ENCODE results near the gene XYLT1. TPM values are rescaled to one million over a fixed set of nuclear protein-coding genes. Genes with fewer than 3 reads are reported as not detected.

XYLT1 gene
- total RNA-seq, 2 experiments from 2014 or later = 7.3 to 8.9 TPM

GRCh38 chr16:17408296-17408695, 62.5 kb downstream of the XYLT1 start:
- intact Hi-C loops (cut with micrococcal nuclease) = no loop called here
- CTCF ChIA-PET = no interaction called here
- DNase-seq = no peak
- Mint-ChIP-seq H3K4me3 (no peak overlapping the region), H3K9me3 (peaks cover 5% of the 10 kb centered on the region), H3K27me3 (no peaks in the 10 kb centered on the region), H3K27ac (no peak overlapping the region), H3K4me1 (ENCODE audit: low read depth) (peaks cover 12% of the 10 kb centered on the region), H3K36me3 (ENCODE audit: low read depth) (peaks cover 3% of the 10 kb centered on the region)
- POLR2A ChIA-PET = no interaction called here
- ATAC-seq = no peak
- no peak for TF ChIP-seq CTCF (IDR thresholded peaks at IDR 0.05)

DNA sequence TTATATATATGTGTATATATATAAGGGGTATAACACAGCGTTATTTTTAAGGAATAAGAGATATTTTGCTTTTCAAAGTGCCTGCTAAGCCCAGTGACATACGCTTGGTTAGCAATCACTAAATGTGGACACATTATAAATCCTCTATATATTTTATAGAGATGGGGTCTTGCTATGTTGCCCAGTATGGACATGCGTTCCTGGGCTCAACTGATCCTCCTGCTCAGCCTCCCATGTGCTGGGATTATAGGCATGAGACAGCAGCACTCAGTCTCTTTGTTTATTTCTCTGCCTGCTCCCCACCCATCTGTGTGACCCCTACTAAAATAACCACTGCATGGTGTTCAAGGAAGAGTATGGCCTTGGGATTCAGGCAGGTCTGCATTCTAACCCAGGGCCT, 63.4 kb downstream of the XYLT1 start:
- Mint-ChIP-seq H3K27ac (no peak overlapping the region), H3K36me3 (ENCODE audit: low read depth) (peaks cover 3% of the 10 kb centered on the region), H3K9me3 (peaks cover 5% of the 10 kb centered on the region), H3K4me3 (no peak overlapping the region), H3K27me3 (no peaks in the 10 kb centered on the region), H3K4me1 (ENCODE audit: low read depth) (peaks cover 13% of the 10 kb centered on the region)
- intact Hi-C loops (cut with micrococcal nuclease) = no loop called here
- no peak for TF ChIP-seq CTCF (IDR thresholded peaks at IDR 0.05)
- ATAC-seq (no peak), DNase-seq (no peak)
- CTCF ChIA-PET = no interaction called here
- POLR2A ChIA-PET = no interaction called here

GRCh38 chr16:17404941-17405689, 65.6 kb downstream of the XYLT1 start:
- no peaks in the 10 kb centered on the region for H3K27me3 Mint-ChIP-seq
- H3K4me3 Mint-ChIP-seq = no peak overlapping the region
- peaks cover 4% of the 10 kb centered on the region for H3K9me3 Mint-ChIP-seq
- DNase-seq (no peak), ATAC-seq (no peak)
- peaks cover 2% of the 10 kb centered on the region for H3K36me3 Mint-ChIP-seq (ENCODE audit: low read depth)
- CTCF ChIA-PET = interaction anchor here (0.9 kb wide), 1 partner anchor 17 kb away, joined by 3 read pairs; no protein-coding TSS in a partner anchor
- POLR2A ChIA-PET = interaction anchor here (1.7 kb wide), 1 partner anchor 11 kb away, joined by 7 read pairs; no protein-coding TSS in a partner anchor
- peaks cover 17% of the 10 kb centered on the region for H3K4me1 Mint-ChIP-seq (ENCODE audit: low read depth)
- H3K27ac Mint-ChIP-seq = no peak overlapping the region
- TF ChIP-seq CTCF (IDR thresholded peaks at IDR 0.05) = no peak
- intact Hi-C loops (cut with micrococcal nuclease) = no loop called here

DNA sequence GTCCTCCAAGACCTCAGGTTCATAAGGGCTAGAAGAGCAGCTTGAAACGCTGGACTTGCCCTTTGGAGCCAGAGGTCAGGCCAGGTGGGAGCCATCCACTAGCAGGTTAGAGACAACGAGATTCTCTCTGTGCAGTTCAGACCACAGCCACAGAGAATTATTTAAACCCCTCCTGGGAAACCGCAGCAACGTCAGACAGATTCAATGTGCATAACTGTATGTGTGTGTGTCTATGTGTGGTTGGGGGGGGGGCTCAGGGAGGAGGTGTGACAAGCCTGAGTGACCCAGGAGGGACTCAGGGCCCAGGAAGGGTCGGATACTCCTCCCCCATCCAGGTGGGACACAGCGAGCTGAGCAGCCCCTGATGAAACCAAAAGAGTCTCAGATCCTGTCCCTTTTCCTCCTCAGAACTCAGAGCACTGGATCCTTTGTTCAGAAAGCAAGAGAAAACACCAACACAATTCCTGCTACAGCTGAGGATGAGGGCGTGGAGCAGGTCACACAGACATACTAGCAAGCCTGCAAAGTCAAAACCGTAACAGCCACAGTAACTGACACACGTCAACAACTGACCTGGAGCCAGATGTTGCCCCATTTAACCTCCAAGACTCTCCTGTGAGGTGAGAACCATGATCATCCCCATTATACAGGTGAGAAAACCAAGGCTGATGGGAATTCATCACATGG, 66.8 kb downstream of the XYLT1 start:
- H3K4me3 Mint-ChIP-seq = no peak overlapping the region
- DNase-seq = no peak
- ATAC-seq = no peak
- no peak overlapping the region for H3K27ac Mint-ChIP-seq
- no peaks in the 10 kb centered on the region for H3K36me3 Mint-ChIP-seq (ENCODE audit: low read depth)
- peaks cover 4% of the 10 kb centered on the region for H3K9me3 Mint-ChIP-seq
- ChIA-PET POLR2A (interaction anchor here (0.6 to 1.1 kb wide), 2 partner anchors 29 to 121 kb away, joined by 3 read pairs; no protein-coding TSS in a partner anchor), CTCF (no interaction called here)
- TF ChIP-seq CTCF (IDR thresholded peaks at IDR 0.05) = no peak
- intact Hi-C loops (cut with micrococcal nuclease) = no loop called here
- no peaks in the 10 kb centered on the region for H3K27me3 Mint-ChIP-seq
- H3K4me1 Mint-ChIP-seq (ENCODE audit: low read depth) = peaks cover 12% of the 10 kb centered on the region

All from activated CD8-positive, alpha-beta T cell treated with anti-CD3 and anti-CD28 coated beads for 36 hours (primary cell).